AML-193 (cell line): ENCODE results near the gene KRT6C.
"Not testable (repeated sequence)": the region's sequence is repeated elsewhere in the genome, so short reads cannot be mapped to it uniquely, and the experiment has no call there.

Source experiments
- DNase-seq, 2 experiments: peaks; one replicate each; lab custom pipeline; 2025; lab: John Stamatoyannopoulos, UW

Gene KRT6C

DNA sequence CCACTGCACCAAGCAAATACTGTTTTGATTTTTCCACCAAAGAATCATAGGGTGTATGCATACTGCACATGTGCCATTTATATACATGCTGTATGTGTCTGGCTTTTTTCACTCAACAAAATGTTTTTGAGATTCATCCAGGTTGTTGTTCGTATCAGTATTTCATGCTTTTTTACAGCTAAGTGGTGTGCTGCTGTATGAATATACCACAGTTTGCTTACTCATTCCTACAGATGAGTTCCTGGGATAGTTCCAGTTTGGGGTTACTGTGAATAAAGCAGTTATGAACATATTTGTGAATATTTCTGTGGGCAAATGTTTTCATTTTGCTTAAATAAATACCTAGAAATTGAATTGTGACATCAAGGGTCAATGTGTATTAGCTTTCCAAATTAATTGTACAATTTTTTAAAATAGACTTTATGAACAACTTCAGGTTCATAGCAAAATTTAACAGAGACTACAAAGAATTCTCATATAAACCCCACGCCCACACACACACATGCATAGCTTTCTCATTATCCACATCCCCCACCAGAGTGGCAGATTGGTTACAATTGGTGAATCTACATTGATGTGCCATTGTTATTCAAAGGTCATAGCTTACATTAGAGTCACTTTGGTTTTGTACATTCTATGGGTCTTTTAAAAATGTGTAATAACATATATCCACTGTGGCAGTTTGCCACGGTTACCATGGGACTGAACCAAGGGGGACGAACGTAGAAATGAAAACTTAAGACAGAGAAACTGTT lies 26.4 kb upstream of the KRT6C start:
- no peak for DNase-seq

DNA sequence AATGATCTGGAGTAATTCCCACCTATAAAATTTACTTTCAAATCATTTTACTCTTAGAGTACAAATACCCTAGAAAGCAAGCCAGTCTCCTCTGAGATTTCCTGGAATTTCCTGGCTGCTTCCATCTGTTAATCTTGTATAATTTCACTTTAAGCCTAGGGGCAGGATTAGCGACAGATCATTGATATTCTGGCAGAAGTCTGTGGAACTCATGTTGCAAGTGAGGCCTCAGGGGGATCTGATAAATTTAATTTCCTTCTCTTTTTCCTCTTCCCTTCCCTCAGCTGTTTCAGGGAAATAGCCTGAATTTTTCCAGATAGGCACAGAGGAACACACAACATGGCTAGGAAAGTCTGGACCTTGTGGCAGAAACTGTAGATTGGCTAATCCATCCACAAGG lies 25.3 kb upstream of the KRT6C start:
- DNase-seq, result no peak

DNA sequence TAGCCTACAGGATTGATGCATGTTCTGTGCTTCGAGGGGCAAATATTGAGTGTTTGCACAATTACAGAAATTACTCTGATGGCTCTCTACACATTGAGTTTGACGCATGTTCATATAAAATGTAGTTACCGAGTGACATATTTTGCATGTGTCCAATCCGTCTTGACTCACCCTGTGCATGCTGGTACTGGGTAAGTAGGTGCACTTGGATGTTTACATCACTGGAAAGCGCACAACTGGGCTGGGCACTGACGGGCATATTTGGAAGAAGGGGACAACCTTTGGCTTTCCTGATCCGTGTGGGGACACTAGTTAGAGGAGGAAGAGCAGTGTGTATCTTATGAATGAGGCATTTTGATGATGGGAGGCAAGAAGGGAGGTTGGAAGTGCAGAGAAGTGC lies 24.4 kb upstream of the KRT6C start:
- no peak for DNase-seq

DNA sequence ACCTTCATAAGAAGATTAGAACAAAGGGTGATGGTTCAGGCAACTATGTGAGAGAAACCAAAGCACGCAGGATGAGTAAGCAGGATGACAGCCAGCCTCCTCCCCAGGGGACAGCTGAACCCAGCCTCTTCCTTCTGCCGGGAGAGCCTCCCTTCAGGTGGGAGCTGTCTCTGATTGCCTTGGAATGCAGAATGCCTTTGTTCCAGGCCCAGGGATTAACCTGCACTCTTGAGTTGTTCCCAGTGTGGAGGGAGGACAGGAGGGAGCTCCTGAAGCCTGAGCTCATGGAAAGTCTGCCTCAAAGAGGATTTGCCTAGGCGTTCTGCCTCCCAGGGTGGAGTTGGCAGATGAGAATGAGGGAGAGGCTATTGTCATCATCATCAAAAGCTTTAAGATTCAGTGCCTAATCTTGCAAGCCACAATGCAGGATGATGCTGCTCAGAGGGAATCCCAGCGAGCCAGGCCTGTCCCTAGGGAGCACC lies 23.0 kb upstream of the KRT6C start:
- no peak for DNase-seq

DNA sequence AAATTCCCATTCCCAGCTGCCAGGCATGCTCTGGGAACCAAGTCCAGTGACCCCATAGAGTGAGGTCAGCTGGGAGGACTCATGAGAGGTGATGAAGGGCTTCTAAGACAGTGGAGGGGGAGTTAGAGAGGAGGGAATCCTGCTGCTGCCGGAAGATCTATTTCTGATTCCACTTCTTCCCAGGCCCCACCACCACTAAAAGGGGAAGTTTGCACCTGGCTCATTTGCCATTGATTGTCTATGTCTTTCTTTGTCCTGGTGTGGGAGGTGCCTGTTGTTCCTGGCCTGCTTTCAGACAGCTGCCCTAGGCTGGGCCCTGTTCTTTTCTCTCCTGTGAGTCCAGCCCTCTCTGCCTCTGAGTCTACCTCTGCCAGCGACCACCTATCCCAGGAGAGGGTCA lies 22.4 kb upstream of the KRT6C start:
- DNase-seq, result no peak

DNA sequence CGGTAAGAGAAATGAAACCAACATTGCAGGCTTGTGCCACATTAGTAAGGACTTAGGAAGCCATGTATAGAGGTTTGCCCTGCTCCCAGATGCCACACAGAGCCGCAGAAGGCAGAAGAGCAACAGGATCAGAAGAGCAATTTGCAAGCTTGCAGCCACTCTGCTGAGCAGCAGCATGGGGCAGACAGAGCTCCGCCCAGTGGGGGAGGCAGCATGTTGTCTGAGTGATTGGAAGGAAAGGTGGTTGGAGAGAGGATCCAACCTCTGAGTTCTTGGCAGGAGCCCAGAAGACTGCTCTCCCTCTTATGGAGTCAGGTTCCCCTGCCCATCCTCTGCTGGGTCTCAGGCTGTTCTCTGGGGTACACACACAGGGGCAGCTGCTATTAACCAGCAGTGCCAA lies 21.8 kb upstream of the KRT6C start:
- no peak for DNase-seq

DNA sequence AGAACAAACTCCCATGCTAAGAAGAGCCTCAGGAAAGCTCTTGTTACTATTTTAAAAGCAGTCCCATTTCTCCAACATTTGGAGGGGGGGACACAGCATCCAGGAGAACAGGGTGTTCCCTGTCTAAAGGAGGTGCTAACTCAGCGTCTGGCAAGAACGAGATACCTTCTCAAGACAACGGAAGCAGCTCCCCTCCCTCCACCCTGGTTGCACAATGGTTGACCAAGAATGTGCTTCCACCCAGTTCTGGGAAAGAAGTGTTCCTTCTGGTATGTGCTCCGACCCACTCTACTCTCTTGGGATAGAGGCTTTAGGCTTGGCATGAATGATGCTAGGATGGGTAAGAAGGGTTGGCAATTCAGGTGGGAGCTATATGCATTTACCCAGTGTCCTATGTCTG lies 20.9 kb upstream of the KRT6C start:
- no peak for DNase-seq

DNA sequence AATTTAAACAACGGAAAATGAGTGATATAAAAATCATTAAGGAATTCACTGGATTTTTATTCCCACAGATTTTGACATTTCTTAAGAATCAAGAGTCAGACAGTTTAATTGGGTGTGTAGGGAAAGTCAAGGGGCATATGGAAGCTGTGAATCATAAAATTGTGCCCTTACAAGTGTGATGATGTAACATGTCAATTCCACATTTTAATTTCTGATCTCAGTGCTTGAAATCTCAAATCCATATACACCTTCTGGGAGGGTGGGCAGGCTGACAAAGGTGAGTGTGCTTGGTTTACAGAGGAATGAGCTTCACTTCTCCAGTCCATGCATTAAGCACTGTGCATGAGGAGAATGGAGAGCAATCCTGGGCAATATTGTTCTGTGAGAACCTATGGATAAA lies 20.5 kb upstream of the KRT6C start:
- no peak for DNase-seq

DNA sequence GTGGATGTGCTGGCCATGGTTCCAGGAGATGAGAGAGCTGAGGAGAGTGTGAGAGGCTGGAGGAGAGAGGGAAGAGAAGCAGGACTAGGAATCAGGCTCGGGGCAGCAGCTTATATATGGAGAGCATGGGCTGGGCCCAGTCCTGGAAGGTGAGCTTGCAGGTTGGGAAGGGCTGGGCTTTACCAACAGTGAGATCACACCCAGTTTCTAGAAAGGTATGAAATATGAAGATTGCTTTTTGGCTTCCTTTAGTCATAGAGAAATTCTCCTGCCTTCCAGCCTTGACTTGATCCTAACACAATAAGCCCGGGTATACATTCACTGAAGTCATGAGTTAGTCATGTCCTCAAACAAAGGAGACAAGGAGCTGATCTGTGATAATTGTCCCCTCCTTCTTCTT lies 19.6 kb upstream of the KRT6C start, which contains the start of gene KRT6A:
KRT6A (minus strand) TSS at position 86 of the 400 bp plus-strand sequence; CDS start at position 17, 69 bp downstream.
- no peak for DNase-seq

DNA sequence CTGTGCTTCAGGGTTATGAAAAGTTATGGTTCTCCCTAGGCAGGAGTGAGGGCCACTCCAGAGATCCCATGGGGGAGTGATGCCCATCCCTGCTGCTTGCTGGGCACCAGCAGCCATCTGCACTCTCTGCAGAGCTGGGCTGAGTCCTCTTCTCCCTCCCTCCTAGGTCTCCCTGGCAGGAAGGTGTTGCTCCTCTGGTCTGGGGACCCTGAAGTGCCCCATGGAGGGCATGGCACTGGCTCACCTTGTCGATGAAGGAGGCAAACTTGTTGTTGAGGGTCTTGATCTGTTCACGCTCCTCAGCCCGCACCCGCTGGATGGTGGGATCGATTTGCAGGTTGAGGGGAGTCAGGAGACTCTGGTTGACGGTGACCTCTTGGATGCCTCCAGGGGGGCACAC lies 18.8 kb upstream of the KRT6C start:
- not testable (repeated sequence) for DNase-seq

DNA sequence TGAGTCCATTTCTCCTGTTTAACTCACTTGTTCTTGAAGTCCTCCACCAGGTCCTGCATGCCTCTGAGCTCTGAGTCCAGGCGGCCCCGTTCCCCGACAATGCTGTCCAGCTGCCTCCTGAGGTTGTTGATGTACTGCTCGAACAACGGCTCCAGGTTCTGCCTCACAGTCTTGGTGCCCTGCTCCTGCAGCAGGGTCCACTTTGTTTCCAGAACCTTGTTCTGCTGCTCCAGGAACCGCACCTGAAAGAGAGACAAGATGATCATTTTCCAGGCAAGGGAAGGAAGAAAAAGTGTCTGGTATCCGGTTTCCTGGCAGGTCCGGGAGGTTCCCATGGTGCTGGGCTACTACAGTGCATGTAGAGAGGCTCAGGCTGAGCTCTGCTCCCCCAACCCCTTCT lies 17.9 kb upstream of the KRT6C start:
- DNase-seq, result not testable (repeated sequence)

DNA sequence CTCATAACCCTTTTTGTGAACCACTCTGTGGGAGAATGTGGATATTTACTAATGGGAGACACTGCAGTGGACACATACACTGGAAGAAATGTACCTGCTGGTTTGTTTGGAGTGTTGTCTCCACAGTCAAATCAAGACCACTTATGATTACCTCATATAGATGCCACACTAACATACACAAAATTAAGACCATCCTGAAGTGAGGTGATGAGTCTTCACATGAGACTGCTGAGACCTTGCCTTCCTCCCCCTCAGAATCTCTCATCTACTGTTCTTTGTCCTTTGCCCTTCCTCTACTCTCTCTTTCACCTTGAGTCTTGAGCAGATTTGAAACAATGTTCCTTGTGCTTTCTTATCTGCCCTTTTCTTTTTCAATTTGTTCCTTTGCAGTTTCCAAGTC lies 15.1 kb upstream of the KRT6C start:
- DNase-seq, result no peak

DNA sequence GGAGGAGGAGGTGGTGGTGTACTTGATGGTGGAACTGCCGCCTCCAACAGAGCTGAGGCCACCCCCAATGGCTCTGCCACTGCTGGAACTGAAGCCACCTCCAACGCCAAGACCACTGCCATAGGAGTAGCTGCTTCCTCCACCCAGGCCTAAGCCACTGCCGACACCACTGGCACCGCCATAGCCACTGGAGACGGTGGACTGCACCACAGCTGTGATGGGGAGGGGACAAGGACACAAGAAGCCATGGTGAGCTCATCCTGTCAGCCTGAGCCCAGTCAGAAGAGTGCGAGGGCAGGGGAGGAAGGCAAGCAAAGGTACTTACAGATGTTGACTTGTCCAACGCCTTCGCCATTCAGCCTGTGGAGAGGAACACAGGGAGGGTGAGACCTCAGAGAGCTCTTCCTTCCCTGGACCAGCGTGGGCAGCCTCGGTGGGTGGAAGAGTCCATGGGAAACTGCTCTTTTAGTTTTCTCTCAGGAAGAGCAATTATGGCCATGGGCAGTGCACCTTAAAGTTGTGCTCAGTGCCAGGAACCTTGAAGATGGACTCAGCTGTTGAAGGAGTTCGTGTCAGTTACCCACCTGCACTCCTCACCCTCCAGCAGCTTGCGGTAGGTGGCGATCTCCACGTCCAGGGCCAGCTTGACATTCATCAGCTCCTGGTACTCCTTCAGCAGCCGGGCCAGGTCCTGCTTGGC lies 14.3 kb upstream of the KRT6C start:
- DNase-seq, result not testable (repeated sequence)

DNA sequence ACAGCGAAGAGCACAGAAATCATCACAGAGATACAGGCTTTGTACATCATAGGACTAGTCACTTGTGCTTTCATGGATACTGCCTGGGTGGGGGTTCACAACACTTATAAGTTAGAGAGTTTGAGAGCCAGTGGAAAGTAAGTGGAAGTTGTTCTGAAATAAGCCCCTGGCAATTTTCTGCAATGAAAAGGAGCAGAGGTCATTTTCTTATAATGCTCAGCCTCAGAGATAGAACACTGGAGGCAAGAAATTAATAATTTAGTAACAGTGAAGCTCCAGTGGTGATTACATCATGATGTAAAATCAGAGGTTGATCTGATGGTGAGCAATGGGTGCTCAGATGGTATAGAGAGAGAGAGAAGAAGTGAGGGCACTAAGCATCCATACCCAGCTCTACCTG lies 13.6 kb upstream of the KRT6C start:
- DNase-seq, result no peak

DNA sequence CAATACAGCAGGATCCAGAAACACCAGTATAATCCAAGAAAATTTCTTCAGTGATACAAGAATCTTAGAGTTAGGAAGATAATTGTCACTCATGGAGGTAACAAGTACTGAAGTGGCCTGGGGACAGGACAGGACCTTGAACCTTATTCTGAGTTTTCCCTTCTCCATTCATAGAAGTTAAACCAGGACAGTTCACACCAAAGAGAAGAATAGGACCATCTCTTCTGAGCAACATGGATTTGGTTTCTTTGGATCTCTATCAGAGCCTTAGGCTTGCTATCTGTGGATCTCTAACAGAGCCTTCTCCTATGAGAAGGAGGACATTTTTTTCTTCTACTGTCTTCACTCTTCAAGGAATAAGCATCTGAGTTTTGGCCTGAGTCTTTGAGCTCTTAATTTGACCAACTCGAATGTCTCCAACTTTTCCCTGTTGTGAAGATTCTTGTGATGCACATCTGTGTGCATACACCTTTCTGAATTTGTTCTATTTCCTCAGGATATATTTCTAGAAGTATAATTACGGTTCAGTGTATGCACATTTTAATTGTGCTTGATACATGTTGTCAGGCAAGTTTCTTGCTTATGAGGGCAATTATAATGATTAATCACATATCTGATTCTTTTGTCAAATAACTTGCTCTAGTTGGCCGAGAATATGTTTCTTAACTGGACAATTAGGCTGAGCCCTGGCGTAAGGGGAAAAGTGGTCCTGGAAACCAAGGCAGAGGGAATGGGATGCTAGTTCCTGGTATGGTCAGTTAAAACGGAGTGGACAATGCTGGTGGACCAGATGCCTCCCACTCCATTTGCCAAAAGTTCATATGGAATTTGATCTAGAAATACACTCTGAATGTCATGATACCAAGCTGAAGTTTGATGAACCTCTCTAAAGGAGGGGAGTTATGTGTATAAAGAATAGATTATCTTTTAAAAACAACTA lies 12.8 kb upstream of the KRT6C start:
- no peak for DNase-seq

DNA sequence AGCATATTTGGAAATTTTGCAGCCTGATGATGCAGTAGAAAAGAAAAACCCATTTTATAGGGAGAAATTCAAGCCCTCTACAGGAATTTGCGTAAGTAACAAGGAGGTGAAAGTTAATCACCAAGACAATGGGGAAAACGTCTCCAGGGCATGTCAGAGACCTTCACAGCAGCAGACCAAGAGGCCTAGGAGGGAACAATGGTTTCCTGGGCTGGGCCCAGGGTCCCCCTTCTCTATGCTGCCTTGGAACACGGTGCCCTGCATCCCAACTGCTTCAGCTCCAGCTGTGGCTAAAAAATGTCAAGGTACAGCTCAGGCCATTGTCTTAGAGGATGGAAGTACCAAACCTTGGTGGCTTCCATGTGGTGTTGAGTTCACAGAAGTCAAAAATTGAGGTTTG lies 6.5 kb upstream of the KRT6C start:
- DNase-seq, result no peak

DNA sequence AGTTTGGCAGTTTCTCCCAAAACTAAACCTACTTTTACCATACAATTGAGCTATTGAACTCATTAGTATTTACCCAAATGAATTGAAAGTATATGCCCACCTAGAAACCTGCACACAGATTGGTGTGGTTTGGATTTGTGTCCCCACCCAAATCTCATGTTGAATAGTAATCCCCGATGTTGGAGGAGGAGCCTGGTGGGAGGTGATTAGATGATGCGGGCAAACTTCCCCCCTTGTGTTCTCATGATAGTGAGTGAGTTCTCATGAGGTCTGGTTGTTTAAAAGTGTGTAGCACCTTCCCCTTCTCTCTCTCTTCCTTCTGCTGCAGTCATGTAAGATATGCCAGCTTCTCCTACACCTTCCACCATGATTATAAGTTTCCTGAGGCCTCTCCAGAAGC lies 4.0 kb upstream of the KRT6C start:
- DNase-seq, result no peak

DNA sequence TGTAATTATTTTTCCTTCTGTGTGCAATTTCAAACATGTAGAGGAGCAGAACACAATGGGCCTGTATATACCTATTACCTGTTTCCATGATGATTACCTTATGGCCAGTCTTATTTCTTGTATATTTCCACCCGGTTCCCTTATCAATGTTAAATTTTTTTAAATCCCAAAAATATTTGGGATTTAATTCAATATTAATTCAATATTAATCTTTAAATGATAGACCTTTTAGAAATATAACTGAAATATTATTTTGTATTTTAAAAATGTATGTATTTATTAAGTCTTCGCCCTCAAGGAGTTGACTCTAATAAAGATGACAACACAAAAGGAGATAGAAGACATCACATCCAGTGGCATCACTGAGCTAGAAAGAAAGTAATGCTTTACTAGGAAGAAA lies 607 bp upstream of the KRT6C start:
- DNase-seq, result no peak

DNA sequence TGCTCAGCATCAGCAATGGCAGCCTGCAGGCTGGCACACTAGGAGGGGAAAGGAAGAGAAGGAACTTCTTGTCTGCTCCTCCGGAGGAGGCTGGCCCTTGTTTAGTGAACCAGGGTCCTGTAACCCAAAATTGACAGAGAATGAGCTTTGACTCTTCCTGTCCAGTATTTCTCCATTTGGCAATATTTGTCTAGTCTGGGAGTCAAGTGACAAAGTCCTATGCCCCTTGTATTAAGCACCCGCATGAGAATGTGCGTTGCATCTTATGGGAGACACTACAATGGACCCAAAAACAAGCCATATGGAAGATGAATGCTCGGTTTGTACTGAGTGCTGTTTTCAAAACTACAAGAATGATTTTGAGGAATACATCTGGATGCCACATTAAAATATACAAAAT lies 3.8 kb downstream of the KRT6C start:
- DNase-seq, result no peak

DNA sequence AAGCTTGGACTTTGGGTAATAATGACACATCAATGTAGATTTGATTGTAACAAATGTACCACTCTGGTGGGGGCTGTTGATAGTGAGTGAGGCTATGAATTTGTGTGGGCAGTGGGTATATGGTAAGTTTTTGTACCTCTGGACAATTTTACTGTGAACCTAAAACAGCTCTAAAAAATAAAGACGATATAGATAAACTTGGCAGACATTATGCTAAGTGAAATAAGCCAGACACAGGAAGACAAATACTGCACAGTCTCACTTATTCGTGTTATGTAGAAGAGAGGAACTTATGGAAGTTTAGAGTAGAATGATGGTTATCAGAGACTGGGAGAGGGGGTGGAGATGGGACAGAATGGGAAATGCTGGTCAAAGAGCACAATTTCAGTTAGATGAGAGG lies 8.7 kb downstream of the KRT6C start:
- DNase-seq, result no peak

DNA sequence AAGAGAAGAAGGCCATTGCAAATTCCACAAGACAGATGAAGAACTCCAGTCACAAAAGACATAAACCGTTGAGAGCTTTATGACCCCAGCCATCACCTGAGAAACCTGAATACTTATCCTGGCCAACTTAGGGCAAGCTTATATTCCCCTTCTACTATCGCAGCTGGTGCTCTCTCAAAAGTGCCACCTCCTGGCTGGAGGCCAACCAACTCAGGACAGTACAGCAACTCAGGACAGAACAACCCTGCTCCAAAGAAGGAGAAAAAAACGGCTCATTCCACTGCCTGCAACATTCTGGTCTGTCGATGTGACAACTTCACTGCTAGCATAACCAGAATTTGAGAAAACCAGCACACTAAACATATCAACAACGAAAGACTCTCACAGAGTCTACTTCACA lies 11.9 kb downstream of the KRT6C start:
- DNase-seq, result no peak

DNA sequence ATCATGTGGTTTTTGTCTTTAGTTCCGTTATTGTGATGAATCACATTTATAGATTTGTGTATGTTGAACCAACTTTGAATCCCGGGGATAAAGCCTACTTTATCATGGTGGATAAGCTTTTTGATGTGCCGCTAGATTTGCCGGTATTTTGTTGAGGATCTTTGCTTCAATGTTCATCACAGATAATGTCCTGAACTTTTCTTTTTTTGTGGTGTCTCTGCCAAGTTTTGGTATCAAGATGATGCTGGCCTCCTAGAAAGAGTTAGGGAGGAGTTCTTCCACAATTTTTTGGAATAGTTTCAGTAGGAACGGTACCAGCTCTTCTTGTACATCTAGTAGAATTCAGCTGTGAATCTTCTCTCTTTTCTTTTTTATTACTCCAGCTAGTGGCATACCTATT lies 14.7 kb downstream of the KRT6C start:
- no peak for DNase-seq
